T-cell (primary cell): ENCODE results near the gene DLGAP1. TPM values are rescaled to one million over a fixed set of nuclear protein-coding genes. Genes with fewer than 3 reads are reported as not detected.

Source experiments
- ATAC-seq, 4 experiments: fragments of 200-7000 bp in 3 of 4; fragments of 150-1000 bp in 1 of 4; cut with Tn5 transposase; replicated peaks in 1 of 4; 1 replicate in 3 of 4; 2 replicates in 1 of 4; pipeline ENCODE4 v1.10.0; 2021; ENCODE audit warnings: moderate library complexity in 3 of 4, mild to moderate bottlenecking in 2 of 4, moderate number of reproducible peaks in 1 of 4
- CTCF ChIA-PET, 2 donors: fragments of 300-600 bp; sonication (Branson Sonifier 250); formaldehyde crosslinking; loops; one replicate each; lab custom pipeline; 2022; ENCODE audit warnings: antibody characterized with exemption in 2 of 2; lab: Charles Lee
- POLR2A ChIA-PET, 2 donors: fragments of 300-600 bp; sonication (Branson Sonifier 250); formaldehyde crosslinking; loops; one replicate each; lab custom pipeline; 2022; ENCODE audit warnings: antibody characterized with exemption in 2 of 2; lab: Charles Lee
- DNase-seq, 35 experiments: peaks; one replicate each; pipeline versions ENCODE4 v3.0.0 to v3.0.0-alpha.2; 2013 to 2023
- H3K27ac ChIP-seq: one replicate; pipeline ENCODE4 v1.5.1; 2013; ENCODE audit warnings: low read length
- H3K27me3 ChIP-seq, 2 experiments: replicated peaks in 1 of 2; 1 replicate in 1 of 2; 2 replicates in 1 of 2; pipeline versions ENCODE4 v1.6.1 to v1.7.0; 2013; ENCODE audit warnings: low read length in 1 of 2, mixed read lengths in 1 of 2; ENCODE audit not compliant: control insufficient read depth in 2 of 2, insufficient read depth in 2 of 2; ENCODE audit errors: extremely low read depth in 1 of 2
- H3K36me3 ChIP-seq, 2 donors: 1 replicate in 1 of 2; 2 replicates in 1 of 2; pipeline versions ENCODE4 v1.6.1 to v1.7.0; 2013; ENCODE audit warnings: low read length in 1 of 2; ENCODE audit not compliant: control insufficient read depth in 2 of 2, insufficient read depth in 1 of 2; ENCODE audit errors: extremely low read depth in 1 of 2
- H3K4me1 ChIP-seq, 2 experiments: 1 replicate in 1 of 2; 2 replicates in 1 of 2; pipeline versions ENCODE4 v1.6.1 to v1.7.0; 2013; ENCODE audit warnings: low read length in 2 of 2, mixed read lengths in 1 of 2; ENCODE audit not compliant: insufficient read depth in 2 of 2, control insufficient read depth in 1 of 2; ENCODE audit errors: extremely low read depth in 1 of 2
- H3K4me3 ChIP-seq, 2 donors: 1 replicate in 1 of 2; 2 replicates in 1 of 2; pipeline versions ENCODE4 v1.5.1 to v1.7.0; 2013; ENCODE audit warnings: mild to moderate bottlenecking in 2 of 2, low read length in 1 of 2, moderate library complexity in 1 of 2; ENCODE audit not compliant: control insufficient read depth in 1 of 2; ENCODE audit errors: extremely low read depth in 1 of 2
- H3K9me3 ChIP-seq: 2 replicates; pipeline ENCODE4 v1.7.0; 2013
- H3K27ac Mint-ChIP-seq, 2 donors: one replicate each; pipeline ENCODE4 v1.8.0; 2020 to 2021; ENCODE audit warnings: mild to moderate bottlenecking in 2 of 2, mixed read lengths in 2 of 2
- H3K27me3 Mint-ChIP-seq, 2 donors: one replicate each; pipeline ENCODE4 v1.8.0; 2021 to 2022; ENCODE audit warnings: mixed read lengths in 2 of 2
- H3K36me3 Mint-ChIP-seq: one replicate; pipeline ENCODE4 v1.8.0; 2021; ENCODE audit warnings: mixed read lengths
- H3K4me1 Mint-ChIP-seq, 3 donors: one replicate each; pipeline ENCODE4 v1.8.0; 2020 to 2022; ENCODE audit warnings: mixed read lengths in 3 of 3, mild to moderate bottlenecking in 1 of 3
- H3K4me3 Mint-ChIP-seq, 3 donors: one replicate each; pipeline ENCODE4 v1.8.0; 2020 to 2022; ENCODE audit warnings: mild to moderate bottlenecking in 3 of 3, mixed read lengths in 3 of 3, moderate library complexity in 3 of 3
- H3K9me3 Mint-ChIP-seq, 3 donors: one replicate each; pipeline ENCODE4 v1.8.0; 2020 to 2022; ENCODE audit warnings: mixed read lengths in 3 of 3
- WGBS: methylation state at CpG from one replicate; pipeline ENCODE4 v1.1.5; 2013; ENCODE audit warnings: missing lambda C conversion rate; ENCODE audit not compliant: insufficient coverage; 5-methylcytosine and 5-hydroxymethylcytosine counted together
- total RNA-seq, 35 experiments: library from RNA in 6 of 35; stranded (reverse) in 6 of 35; fragments of 120-200 nt in 1 of 35; gene quantifications; one replicate each; pipeline versions ENCODE4 v1.2.1 to v1.2.4 and lab custom pipeline; 2013 to 2026

The DLGAP1 gene
- total RNA-seq, 5 donors from 2014 or later (not counting 1 experiment from before 2014, with no cell fraction given), result 0.25 to 1.8 (median 0.26) TPM

- Histone ChIP-seq H3K36me3 (no peaks in the 10 kb centered on the region), H3K4me1 (peaks cover 0 to 4% of the 10 kb centered on the region in 2 experiments), H3K4me3 (no peak overlapping the region), H3K9me3 (no peaks in the 10 kb centered on the region), H3K27me3 (peaks cover 0 to 8% of the 10 kb centered on the region in 2 experiments), H3K27ac (no peak overlapping the region)
- no peaks in the 10 kb centered on the region for H3K36me3 Mint-ChIP-seq
- H3K27me3 Mint-ChIP-seq, result peaks cover 14 to 28% of the 10 kb centered on the region in 2 donors
- no CpG with 5 or more reads among the region's 4 CpGs for WGBS
- no peak overlapping the region for H3K27ac Mint-ChIP-seq
- ATAC-seq, result no peak
- ChIA-PET POLR2A (no interaction called here), CTCF (interaction anchor here in 1 of 2 donors (1.4 kb wide), 1 partner anchor 12 kb away, joined by 3 read pairs; no protein-coding TSS in a partner anchor)
- peaks cover 12 to 19% (median 15%) of the 10 kb centered on the region in 3 donors for H3K4me1 Mint-ChIP-seq
- no peak for DNase-seq
- no peaks in the 10 kb centered on the region for H3K9me3 Mint-ChIP-seq
- H3K4me3 Mint-ChIP-seq, result no peak overlapping the region
Observed at GRCh38 chr18:3494245-3494526, 960.9 kb downstream of the DLGAP1 start.

DNA sequence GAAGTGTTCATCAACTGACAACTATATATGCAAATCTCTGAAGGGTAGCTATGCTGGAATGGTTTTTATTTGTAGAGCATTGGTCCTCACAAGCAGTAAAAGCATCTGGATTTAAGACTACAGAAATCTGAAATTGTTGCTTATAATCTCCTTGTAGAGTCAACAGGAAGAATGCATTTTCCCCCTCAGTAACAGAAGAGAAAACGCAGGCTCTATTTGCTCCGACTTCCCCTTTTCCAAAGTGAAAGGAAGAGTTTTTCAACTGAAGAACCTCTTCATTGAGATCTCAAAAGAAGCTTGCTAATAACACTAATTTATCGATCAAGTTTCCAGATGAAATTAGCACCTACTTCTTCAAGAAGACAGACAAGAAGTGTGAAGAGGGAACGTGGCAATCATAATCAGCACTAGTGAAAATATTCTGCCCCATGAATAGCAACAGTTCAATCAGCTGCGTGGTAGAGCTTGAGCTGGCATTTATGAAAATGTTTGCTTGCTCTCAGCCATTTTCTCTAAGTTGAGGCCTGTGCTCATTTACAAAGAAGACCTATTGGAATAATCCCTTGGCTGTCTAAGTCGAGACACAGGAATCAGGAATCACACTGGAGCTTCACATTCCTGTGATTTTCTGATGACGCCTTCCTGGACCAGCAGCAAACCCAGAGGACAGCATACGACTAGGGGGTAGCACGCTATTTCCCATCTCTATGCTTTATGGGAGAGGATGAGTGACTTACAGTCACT is 961.4 kb downstream of the DLGAP1 start:
- no peak overlapping the region for H3K27ac ChIP-seq
- CTCF ChIA-PET, result interaction anchor here in 1 of 2 donors (0.7 to 1.4 kb wide), 3 partner anchors 12 to 92 kb away, joined by 3 read pairs; no protein-coding TSS in a partner anchor
- peaks cover 11 to 15% (median 14%) of the 10 kb centered on the region in 3 donors for H3K4me1 Mint-ChIP-seq
- no peak overlapping the region for H3K27ac Mint-ChIP-seq
- POLR2A ChIA-PET, result no interaction called here
- H3K36me3 ChIP-seq, result no peaks in the 10 kb centered on the region
- DNase-seq, result no peak
- H3K27me3 ChIP-seq, result peaks cover 0 to 4% of the 10 kb centered on the region in 2 experiments
- no peaks in the 10 kb centered on the region for H3K9me3 ChIP-seq
- H3K4me3 ChIP-seq, result no peak overlapping the region
- no peaks in the 10 kb centered on the region for H3K9me3 Mint-ChIP-seq
- no peaks in the 10 kb centered on the region for H3K36me3 Mint-ChIP-seq
- peaks cover 12 to 25% of the 10 kb centered on the region in 2 donors for H3K27me3 Mint-ChIP-seq
- no peak for ATAC-seq
- H3K4me1 ChIP-seq, result peaks cover 0 to under 1% of the 10 kb centered on the region in 2 experiments
- WGBS, result 90% methylated on average over 2 of the region's 9 CpGs
- no peak overlapping the region for H3K4me3 Mint-ChIP-seq

DNA sequence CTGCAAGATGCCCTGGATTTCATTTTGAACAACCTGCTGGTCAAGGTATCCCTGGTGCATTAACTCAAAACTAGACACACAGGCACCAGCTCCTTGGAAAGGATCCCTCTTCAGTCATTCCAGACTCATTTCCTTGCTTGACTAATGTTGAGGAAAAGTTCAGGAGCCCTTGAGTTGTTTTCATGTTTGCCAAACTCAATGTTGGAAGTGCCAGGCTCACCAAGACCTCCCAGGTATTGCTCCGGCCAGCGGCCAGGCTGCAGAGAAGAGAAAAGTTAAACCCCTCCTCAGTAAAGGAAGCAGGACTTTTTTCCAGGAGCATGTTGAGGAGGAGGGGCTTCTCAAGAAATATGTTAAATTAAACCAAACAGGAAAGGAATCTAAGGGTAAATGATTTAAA is 962.4 kb downstream of the DLGAP1 start:
- Histone ChIP-seq H3K9me3 (no peaks in the 10 kb centered on the region), H3K27ac (no peak overlapping the region), H3K4me3 (no peak overlapping the region), H3K36me3 (no peaks in the 10 kb centered on the region), H3K4me1 (no peaks in the 10 kb centered on the region), H3K27me3 (no peaks in the 10 kb centered on the region)
- DNase-seq (no peak), ATAC-seq (no peak)
- no CpG with 5 or more reads among the region's 2 CpGs for WGBS
- POLR2A ChIA-PET, result interaction anchor here in 1 of 2 donors (0.6 kb wide), 1 partner anchor 15 kb away, joined by 8 read pairs; no protein-coding TSS in a partner anchor
- CTCF ChIA-PET, result no interaction called here
- H3K4me1 Mint-ChIP-seq, result peaks cover 6 to 11% (median 11%) of the 10 kb centered on the region in 3 donors
- H3K27me3 Mint-ChIP-seq, result peaks cover 3 to 21% of the 10 kb centered on the region in 2 donors
- no peaks in the 10 kb centered on the region for H3K36me3 Mint-ChIP-seq
- no peaks in the 10 kb centered on the region for H3K9me3 Mint-ChIP-seq
- H3K4me3 Mint-ChIP-seq, result no peak overlapping the region
- H3K27ac Mint-ChIP-seq, result no peak overlapping the region

DNA sequence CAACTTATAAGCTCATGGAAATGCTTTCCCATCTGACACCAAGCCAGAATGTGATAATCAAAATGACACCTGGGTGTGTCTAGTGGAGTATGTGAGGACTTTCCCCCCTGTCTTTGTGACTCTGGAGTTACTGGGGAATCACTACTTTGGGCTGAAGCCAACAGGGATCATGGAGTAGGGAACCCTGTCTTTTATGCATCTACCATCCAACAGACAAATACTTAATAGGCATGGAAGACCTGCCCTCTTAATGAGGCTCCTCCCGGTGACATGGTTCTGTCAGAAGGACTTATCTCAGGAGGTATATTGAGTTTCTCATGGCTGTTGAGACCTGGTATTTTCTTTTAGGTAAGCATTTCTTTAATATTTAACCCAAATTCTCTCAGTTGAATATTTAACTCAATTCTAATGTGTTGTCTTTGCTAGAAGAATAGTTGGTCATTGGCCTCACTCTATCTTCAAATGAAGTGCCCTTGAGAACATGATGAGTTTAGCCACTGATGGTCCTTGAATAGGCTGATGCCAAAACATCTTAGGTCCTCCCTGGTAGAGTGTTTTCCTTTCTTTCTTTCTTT is 963.0 kb downstream of the DLGAP1 start:
- no peak overlapping the region for H3K4me3 ChIP-seq
- H3K9me3 ChIP-seq, result no peaks in the 10 kb centered on the region
- ATAC-seq (no peak), DNase-seq (no peak)
- CTCF ChIA-PET, result no interaction called here
- Mint-ChIP-seq H3K4me1 (peaks cover 6 to 11% (median 11%) of the 10 kb centered on the region in 3 donors), H3K4me3 (no peak overlapping the region), H3K27me3 (peaks cover 0 to 20% of the 10 kb centered on the region in 2 donors), H3K36me3 (no peaks in the 10 kb centered on the region), H3K9me3 (no peaks in the 10 kb centered on the region), H3K27ac (no peak overlapping the region)
- POLR2A ChIA-PET, result interaction anchor here in 1 of 2 donors (0.6 kb wide), 1 partner anchor 15 kb away, joined by 8 read pairs; no protein-coding TSS in a partner anchor
- H3K4me1 ChIP-seq, result no peaks in the 10 kb centered on the region
- no peak overlapping the region for H3K27ac ChIP-seq
- no CpG with 5 or more reads among the region's 1 CpG for WGBS
- H3K27me3 ChIP-seq, result no peaks in the 10 kb centered on the region
- no peaks in the 10 kb centered on the region for H3K36me3 ChIP-seq

- Mint-ChIP-seq H3K36me3 (no peaks in the 10 kb centered on the region), H3K27me3 (peaks cover 0 to 17% of the 10 kb centered on the region in 2 donors), H3K27ac (no peak overlapping the region), H3K4me3 (no peak overlapping the region), H3K9me3 (no peaks in the 10 kb centered on the region), H3K4me1 (peaks cover 1 to 11% (median 6%) of the 10 kb centered on the region in 3 donors)
- ChIA-PET POLR2A (no interaction called here), CTCF (no interaction called here)
- Histone ChIP-seq H3K27me3 (no peaks in the 10 kb centered on the region), H3K27ac (no peak overlapping the region), H3K4me1 (no peaks in the 10 kb centered on the region), H3K9me3 (no peaks in the 10 kb centered on the region), H3K4me3 (no peak overlapping the region), H3K36me3 (no peaks in the 10 kb centered on the region)
- ATAC-seq (no peak), DNase-seq (no peak)
- 80% methylated on average over 1 of the region's 6 CpGs for WGBS
Observed at GRCh38 chr18:3489462-3489861, 965.6 kb downstream of the DLGAP1 start.

DNA sequence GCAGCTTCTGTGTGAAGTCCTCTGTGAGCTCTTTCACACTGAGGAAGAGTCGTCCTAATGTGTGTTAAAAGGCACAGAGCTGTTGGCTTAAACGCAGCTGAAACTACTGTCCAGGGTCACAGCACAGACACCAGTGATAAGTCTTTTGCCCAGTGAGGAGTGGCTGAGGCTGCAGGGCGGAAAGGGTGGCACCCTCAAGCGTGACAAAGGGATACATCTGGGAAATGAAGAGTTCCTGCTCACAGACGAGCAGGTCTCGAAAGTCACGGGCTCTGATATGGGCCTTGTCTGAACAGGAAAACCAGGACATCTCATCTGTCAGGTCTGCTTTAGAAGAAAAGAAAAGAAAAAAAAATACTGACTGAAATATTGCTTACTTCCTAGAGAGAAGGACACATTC is 968.6 kb downstream of the DLGAP1 start:
- no peaks in the 10 kb centered on the region for H3K4me1 Mint-ChIP-seq
- H3K4me1 ChIP-seq, result no peaks in the 10 kb centered on the region
- no peaks in the 10 kb centered on the region for H3K9me3 ChIP-seq
- WGBS, result 82% methylated on average over 7 of the region's 7 CpGs
- no peak overlapping the region for H3K4me3 Mint-ChIP-seq
- no peak overlapping the region for H3K4me3 ChIP-seq
- no peak overlapping the region for H3K27ac ChIP-seq
- H3K9me3 Mint-ChIP-seq, result no peaks in the 10 kb centered on the region
- CTCF ChIA-PET, result no interaction called here
- H3K27me3 Mint-ChIP-seq, result peaks cover 0 to 4% of the 10 kb centered on the region in 2 donors
- POLR2A ChIA-PET, result no interaction called here
- no peak overlapping the region for H3K27ac Mint-ChIP-seq
- H3K27me3 ChIP-seq, result no peaks in the 10 kb centered on the region
- H3K36me3 ChIP-seq, result no peaks in the 10 kb centered on the region
- no peak for DNase-seq
- no peaks in the 10 kb centered on the region for H3K36me3 Mint-ChIP-seq
- ATAC-seq, result no peak
